NCI-H526 (cell line): ENCODE data around the gene AP4B1.
A peak's percentile ranks its signal among the peaks of the same experiment; 100 is the strongest.

Experiments
- DNase-seq, 2 experiments: peaks; one replicate each; lab custom pipeline; 2025; lab: John Stamatoyannopoulos, UW

AP4B1 gene

DNA sequence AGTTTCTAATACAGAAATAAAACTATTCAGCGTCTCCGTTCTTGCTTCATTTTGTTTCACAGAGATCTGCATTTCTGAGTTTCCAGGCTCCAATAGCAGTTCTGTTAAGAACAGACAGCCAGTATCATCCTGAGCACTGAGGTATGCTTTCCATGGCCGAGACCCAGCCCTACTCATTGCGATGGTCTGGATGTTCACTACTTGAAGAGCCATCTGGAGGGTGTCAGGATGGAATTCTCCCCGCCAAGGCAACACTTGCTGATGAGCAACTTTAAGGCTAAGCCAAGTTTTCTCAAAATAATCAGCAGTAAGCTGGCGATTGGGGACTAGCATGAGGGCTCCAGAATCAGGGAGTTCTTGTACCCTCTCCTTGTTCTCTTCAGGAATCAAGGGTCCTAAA, 9.5 kb downstream of the AP4B1 start:
- no peak for DNase-seq

DNA sequence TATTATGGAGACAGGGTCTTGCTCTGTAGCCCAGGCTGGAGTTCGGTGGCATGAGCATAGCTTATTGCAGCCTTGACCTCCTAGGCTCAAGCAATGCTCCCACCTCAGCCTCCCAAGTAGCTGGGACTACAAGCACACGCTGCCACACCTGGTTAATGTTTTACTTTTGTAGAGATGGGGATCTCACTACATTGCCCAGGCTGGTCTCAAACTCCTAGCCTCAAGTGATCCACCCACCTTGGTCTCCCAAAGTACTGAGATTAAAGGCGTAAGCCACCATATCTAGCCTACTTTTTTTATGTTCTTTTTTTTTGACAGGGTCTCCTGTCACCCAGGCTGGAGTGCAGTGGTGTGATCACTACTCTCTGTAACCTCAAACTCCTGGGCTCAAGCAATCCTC, 11.3 kb downstream of the AP4B1 start:
- no peak for DNase-seq

DNA sequence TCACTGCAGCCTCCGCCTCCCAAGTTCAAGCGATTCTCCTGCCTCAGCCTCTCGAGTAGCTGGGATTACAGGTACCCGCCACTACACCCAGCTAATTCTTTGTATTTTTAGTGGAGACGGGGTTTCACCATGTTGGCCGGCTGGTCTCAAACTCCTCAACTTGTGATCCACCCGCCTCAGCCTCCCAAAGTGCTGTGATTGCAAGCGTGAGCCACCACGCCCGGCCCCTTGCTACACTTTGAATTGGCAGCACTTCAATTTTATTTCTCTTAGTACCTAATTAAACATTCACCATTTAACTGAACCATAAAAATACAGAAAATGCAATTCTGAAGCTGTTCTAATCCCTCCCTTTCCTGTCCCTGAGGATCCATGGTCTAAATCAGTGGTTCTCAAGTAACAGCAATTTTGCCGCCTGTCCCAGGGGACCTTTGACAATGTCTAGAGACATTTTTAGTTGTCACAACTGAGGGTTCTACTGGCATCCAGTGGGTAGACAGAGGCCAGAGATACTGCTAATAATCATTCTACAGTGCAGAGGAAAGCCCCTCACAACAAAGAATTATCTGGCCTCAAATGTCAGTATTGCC, 12.9 kb downstream of the AP4B1 start:
- no peak for DNase-seq

DNA sequence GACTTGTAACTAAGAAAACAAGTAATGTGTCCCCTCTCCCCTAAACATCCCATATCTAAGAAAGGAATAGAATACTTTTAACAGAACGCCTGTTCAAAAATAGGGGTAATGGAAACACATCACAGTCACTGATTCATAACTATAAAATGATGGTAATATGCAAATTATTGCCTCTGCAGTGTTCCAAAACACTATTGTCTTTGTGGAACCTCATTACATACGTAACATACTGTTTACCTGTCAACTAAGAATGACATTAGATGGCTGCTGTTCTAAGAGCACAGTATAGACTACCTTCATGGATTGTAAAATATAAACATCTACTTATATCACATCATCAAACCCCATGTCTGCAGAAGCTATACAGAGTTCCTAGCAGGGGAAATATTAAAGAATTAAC, 13.8 kb downstream of the AP4B1 start:
- DNase-seq: peak; percentile 12 to 32

DNA sequence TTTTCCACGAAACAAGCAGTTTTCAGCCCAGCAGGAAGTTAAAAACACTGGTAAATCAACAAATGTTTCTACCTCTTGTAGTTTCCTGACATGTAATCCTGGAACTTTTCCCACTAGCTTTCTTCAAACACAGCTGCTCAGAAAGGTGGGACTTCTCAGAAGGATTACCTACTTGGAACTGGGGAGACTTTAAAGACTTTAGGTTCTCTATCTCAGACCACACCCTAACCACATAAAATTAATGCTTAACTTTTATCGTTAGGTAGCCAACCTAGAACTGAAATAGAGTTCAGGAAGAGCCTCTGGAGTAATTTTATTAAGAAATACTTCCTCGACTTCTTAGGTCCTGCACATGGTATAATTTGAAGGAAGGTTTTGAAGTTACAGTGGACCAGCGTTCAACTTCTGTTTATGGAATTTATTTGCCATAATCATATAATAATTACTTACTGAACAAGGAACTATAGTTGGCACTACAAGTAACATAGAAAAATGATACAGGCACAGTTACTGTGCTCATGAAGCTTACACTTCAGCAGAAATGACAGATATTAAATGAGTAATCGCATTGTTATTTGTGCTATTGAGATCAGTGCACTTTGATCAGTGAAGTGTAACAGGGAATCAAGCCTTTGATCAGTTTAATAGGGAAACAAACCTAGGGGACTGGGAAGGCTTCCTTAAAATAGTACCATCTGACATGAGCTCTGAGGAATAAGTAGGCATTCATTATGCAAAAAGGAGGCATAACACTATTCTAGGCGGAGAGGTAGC, 17.0 kb downstream of the AP4B1 start, which contains the start of gene BCL2L15:
BCL2L15 (minus strand) TSS at position 180 of the 774 bp plus-strand sequence. CDS start 206 bp downstream, outside the sequence.
- DNase-seq: no peak

DNA sequence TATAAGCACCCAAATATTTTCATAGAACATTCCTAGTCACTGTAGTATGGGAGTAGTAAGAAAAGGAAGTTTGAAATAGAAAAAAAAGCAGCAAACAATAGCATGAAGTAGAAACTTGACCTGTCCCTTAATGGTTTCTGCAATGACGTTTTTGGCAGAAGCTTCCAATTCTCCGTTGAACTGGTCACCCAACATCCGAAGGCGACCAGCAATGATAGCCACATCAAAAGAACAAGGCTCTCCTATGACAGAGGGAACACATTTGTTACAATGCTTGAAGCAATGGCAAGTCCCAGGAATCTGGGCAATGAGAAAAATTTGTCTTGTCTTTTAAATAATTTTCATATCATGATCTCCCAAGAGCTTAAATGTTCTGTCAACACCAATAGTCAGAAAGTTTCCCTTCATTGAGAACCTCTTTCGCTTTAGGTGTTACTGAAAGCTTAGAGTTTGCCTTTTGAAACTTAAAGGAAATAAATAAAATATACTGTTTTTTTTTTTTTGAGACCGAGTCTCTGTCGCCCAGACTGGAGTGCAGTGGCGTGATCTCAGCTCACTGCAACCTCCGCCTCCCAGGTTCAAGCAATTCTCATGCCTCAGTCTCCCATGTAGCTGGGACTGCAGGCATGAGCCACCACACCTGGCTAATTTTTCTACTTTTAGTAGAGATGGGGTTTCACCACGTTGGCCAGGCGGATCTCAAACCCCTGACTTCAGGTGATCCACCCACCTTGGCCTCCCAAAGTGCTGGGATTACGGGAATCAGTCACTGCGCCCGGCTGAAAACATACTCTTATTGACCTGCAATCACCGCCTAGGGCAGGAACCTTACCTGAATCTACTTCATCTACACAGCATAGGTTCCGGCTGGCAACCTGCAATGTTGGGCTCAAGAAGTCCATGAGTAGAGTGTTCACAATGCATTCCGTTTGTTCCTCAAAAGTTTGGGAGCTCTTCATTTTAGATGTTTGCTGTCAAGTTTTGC, 17.9 kb downstream of the AP4B1 start:
- no peak for DNase-seq

DNA sequence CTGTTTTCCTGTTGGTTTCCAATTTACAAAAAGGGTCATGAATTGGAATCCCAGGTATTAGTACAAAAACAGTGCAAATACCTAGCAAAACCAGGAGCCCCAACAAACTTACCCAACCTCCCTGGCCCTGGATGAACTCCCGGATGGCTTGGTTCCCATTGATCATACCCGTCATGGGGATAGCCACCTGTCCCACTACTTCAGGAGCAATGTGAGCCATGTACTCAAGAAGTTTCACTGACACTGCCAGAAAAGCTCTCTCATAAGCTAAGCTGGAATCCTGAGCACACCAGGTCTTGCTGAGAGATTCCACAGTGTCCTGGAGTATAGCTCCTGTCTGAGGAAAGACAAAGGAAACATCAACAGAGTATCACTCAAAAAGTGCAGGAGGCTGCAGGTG, 22.9 kb downstream of the AP4B1 start:
- DNase-seq: no peak

DNA sequence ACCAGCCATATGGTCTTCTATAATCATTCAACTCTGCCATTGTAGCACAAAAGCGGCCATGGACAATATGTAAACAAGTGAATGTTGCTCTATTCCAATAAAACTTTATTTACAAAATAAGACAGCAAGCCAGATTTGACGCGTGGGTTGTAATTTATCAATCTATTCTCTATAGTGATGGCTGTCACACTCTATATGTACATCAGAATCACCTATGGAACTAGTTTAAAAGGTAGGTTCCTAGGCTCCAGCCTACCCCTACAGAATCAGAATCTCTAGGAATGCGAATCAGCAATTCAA, 24.9 kb downstream of the AP4B1 start:
- no peak for DNase-seq

DNA sequence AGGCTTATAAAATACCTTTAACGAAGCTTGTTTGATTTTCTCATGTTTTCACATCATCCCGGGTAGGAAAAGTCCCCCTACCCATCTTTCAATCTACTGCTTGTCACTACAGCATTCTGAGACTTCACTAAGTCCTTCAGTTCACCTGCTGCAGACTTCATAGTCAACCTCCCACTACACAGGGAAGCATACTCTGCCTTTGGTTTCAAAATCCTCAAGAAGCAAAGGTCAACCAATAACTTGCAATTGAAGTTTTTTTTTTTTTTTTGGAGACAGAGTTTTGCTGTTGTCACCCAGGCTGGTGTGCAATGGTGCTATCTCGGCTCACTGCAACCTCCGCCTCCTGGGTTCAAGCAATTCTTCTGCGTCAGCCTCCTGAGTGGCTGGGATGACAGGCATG, 28.4 kb downstream of the AP4B1 start:
- no peak for DNase-seq

DNA sequence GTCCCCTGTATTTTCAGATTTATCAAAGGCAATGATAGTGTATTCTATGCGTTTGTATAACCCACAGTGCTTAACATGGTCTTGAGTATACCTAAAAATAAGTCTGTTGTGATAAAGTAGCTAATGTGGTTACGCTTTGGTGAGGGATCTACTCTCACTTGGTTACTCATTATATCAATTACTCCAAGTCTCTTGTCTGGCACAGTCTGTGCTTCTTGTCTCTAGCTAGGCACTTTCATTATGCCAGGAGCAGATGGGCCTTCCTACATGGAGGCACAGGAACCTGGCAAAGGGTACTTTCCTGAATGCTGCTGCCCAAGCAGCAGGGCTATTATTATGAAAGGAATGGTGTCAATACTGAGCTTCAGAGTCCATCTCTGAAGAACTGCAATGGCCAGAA, 28.9 kb downstream of the AP4B1 start:
- no peak for DNase-seq

DNA sequence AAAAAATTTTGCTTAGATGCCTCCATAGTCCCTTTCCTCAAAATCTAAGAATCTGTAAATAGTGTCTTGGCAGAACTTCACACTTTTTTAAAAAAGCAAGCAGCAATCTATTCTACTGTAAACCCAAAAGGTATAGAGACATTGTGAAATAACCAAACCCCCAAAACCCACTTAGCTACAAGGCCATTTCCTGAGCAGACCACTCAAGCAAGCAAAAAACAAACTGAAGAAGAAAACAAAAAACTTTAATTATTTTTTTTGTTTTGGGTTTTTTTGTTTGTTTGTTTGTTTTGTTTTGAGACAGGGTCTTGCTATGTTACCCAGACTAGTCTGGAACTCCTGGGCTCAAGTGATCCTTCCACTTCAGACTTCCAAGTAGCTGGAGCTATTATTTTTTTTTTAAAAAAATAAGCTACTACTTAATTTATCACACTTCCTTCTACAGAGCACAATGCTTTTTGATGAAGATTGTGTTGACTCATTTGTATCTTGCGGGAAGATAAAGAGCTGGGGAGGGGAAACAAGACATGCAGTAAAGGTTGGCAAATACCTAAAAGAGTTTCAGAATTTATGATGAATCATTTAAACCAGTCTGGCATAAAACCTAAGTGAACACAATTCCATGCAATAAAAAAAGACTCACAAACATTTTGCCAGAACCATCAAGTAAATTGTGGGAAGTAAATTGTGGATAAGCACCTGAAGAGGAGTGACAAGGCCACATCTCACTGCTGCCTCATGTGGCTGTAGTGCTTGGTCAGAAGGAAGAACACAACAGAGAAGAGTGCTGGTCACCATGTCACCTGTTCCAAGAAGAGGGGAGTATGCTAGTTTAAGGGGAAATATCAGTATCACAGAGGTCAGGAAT, 30.4 kb downstream of the AP4B1 start:
- peak in 1 of 2 experiments; percentile 21 for DNase-seq

DNA sequence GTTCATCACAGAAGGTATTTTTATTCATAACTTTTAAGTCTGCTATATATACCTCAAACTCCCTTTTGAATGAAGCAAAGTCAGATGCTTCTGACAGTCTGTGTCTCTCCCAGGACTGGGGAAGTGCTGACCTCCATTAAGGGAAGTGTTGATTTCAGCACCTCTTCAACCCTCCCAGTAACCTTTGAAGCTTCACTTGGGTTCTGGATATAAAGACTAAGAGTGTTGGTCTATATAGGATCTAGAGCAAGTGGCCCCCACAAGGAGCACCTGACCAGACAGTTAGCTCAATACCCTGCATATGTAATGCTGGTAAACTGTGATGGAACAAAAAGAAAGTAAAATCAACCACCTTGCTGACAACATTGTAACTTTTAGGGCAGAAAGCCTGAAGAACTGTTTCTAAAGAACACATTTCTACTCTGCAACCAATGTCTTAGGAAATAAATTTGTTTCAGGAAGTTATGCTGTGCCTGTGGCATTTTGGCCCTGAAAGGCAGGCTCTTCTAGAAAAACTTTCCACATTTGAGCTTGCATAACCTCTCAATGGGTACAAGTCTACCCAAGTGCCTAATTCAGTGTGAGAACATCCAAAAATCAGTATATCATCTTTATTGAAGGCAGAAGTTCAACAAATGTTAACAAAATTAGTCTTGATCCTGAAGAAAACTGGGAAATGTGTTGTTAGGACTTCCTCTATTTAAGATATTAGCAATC, 32.2 kb downstream of the AP4B1 start:
- DNase-seq: no peak

DNA sequence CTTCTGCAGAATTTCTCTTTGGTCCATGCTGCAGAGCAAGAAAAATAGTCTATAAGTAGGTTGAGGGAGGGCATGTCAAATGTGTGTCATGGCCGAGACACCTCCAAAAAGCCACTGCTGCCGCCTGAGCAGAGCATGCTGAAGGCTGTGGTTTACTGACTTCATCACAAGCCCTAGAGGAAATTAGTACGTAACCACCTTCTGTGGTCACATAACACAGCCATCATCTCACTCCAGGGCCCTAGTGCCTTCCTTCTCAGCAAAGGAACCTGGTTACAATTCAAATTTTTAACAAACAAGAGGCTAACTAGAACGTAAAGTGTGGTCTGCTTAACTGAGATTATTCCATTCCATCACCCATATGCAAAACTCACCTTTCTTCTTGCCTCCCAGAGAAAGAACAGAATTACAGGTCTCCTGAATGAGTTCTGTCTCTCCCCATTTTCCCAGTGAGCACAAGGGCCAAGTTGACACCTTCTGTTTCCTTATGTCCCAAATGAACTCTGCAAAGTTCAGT, 32.9 kb downstream of the AP4B1 start, which contains the start of gene PTPN22:
PTPN22 (minus strand) TSS at position 116 of the 517 bp plus-strand sequence.
- peak; percentile 15 to 34 for DNase-seq

DNA sequence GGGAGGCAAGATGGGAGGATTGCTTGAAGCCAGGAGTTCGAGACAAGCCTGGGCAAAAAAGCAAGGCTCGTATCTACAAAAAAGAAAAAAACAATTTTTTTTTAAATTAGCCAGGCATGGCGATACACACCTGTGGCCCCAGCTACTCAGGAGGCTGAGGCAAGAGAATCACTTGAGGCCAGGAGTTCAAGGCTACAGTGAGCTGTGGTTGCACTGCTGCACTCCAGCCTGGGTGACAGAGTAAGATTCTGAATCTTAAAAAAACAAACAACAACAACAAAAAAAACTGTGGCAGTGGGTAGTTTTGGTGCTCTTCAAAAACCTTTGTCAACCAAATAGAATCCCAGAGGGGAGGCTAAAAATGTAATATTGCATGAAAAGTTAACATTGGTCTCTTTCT, 33.8 kb downstream of the AP4B1 start:
- no peak for DNase-seq

DNA sequence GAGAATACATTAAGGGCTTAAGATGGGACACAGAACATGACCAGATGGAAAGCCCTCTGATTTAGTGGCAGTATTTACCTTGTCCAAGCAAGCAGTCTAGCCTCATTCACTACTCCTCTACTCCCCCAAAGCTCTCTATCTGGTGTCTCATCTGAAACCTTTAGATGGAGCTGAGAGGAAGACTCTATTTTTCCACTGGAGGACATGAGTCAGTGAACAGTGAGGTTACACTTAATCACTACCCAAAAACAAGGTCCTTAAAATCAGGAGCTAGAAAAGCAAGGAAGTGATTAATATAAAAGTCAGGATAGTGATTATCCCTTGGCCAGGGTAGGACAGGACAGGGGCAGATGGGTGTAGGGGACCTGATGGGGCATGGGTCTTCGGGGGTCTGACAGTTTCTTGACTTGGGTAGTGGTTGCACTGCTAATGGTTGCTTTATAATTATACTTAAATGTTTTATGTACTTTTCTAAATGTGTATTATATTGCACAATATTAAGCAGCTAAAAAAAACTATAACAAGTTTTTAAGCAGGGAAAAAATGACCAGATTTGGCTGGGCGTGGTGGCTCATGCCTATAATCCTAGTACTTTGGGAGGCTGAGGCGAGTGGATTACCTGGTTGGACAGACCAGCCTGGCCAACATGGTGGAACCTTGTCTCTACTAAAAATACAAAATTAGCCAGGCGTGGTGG, 36.1 kb downstream of the AP4B1 start:
- DNase-seq: no peak

DNA sequence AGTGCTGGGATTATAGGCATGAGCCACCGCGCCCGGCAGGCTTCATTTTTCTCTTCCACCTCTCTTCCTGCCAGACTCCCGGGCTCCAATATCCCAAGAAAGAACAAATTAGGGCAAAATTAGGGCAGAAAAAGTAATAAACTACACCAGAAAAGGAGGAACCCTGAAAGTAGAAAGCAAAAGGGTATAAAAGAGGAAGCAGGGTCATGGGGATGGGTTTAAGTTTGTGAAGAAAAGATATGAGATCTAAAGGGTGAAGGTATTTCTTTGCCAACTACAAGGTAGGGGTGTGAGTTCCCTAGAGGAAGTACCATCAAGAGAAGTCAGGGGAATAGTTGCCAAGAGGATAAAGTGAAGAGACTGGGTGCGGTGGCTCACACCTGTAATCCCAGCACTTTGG, 43.0 kb downstream of the AP4B1 start:
- no peak for DNase-seq

DNA sequence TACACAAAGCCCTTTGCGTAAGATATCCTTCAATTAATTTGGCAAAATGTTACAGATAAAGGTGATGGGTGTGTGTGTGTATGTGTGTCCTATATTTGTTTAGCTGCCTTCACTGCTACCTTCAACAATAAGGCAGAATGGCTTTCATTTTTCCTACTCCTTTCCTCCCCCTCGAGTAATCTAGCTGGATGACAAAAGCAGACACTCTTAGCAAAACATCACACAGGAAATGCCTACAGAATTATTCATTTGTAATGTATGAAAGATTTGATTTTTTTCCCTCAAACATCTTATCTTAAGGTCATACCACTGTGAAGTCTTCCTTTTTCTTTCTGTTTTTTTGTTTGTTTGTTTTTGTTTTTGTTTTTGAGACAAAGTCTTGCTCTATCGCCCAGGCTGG, 43.7 kb downstream of the AP4B1 start:
- DNase-seq: no peak

DNA sequence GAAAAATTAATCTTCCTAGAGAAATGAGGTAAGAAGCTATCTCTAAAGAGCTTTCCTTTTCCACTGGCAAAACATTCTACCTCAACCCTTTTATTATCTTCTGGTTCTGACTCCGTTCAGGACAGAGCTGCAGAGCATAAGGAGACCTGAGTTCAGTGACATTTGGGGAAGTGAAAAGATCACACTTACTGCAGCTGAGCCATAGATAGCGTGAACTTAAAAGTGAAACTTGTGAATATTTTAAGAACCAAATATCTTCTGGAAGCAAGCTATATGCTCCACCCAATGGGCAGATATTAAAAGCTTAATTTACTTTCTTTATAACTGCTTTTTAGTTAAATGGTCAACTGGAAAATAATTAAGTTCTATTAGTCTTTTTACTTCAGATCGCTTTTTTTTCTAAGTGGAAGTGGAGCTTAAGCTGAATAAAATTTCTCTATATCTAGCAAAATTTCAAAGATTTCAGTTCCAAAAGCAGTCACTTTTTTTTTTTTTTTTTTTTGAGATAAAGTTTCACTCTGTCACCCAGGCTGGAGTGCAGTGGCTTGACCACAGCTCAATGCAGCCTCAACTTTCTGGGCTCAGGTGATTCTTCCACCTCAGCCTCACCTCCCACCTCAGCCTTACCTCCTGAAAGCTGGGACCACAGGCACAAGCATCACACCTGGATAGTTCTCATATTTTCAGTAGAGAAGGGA, 45.0 kb downstream of the AP4B1 start:
- no peak for DNase-seq

DNA sequence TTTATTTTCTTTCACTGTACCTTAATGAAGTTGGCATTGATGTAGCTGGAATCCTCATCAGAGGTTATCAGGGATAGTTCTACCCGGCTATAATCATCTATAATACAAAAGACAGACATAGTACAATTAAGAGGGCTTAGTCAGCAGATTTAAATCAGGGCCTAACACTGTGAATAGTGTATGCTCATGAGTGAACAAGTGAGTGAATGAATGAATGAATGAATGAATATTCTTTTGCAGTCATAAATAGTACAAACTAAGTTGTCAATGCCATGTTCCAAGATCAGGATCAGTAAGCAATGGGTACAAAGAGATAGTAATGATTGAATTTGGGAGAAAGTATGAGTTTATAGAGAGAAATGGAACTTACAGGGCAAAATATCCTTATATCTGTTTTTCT, 45.6 kb downstream of the AP4B1 start:
- no peak for DNase-seq

DNA sequence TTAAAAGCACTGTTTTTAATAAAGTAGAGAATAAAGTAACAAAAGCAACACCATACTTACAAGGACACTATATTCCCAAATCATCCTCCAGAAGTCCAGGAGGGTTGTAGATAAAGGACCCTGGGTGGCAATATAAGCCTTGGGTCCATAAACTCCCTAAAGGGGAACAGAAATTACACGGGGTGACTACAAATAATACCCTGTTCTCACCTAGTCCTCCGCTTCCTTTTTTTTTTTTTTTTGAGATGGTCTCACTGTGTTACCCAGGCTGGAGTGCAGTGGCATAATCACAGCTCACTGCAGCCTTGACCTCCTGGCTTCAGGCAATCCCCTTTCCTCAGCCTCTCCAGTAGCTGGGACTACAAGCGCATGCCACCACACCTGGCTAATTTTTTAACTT, 46.2 kb downstream of the AP4B1 start:
- DNase-seq: no peak
